Esophagus squamous epithelium (tissue), 5 donors: ENCODE data around the gene MTR. TPM values are rescaled to one million over a fixed set of nuclear protein-coding genes. Genes with fewer than 3 reads are reported as not detected.

Source experiments
- DNase-seq: peaks from one replicate; lab custom pipeline; 2025; lab: John Stamatoyannopoulos, UW
- H3K27ac ChIP-seq, 4 donors: fragments of 200-600 bp; sonication (generic); one replicate each; pipeline ENCODE4 v1.5.1; 2016 to 2019; ENCODE audit warnings: mild to moderate bottlenecking in 1 of 4
- H3K27me3 ChIP-seq, 4 donors: fragments of 200-600 bp; sonication (generic); 1 replicate in 3 of 4; 2 replicates in 1 of 4; pipeline versions ENCODE4 v1.5.1 to v1.6.0; 2017 to 2021; ENCODE audit warnings: antibody characterized with exemption in 1 of 4
- H3K36me3 ChIP-seq, 3 donors: fragments of 200-600 bp; sonication (generic); one replicate each; pipeline ENCODE4 v1.5.1; 2016 to 2019
- H3K4me1 ChIP-seq, 3 donors: fragments of 200-600 bp; sonication (generic); one replicate each; pipeline ENCODE4 v1.5.1; 2017 to 2019
- H3K4me3 ChIP-seq, 4 donors: fragments of 200-600 bp; sonication (generic); 1 replicate in 3 of 4; 2 replicates in 1 of 4; pipeline ENCODE4 v1.5.1; 2016 to 2019; ENCODE audit warnings: mild to moderate bottlenecking in 2 of 4, moderate library complexity in 1 of 4
- H3K9me3 ChIP-seq, 3 donors: fragments of 200-600 bp; sonication (generic); one replicate each; pipeline ENCODE4 v1.5.1; 2016 to 2019
- POLR2A ChIP-seq, 4 donors: fragments of 450-650 bp; IDR thresholded peaks; one replicate each; pipeline ENCODE4 v1.6.1; 2017; ENCODE audit warnings: antibody characterized with exemption in 4 of 4, mild to moderate bottlenecking in 4 of 4, moderate library complexity in 3 of 4
- WGBS, 2 donors: methylation state at CpG; one replicate each; pipeline ENCODE4 v1.1.5; 2018; 5-methylcytosine and 5-hydroxymethylcytosine counted together
- intact Hi-C: fragments of 100-400 bp; cut with DNase I; formaldehyde crosslinking; loops from one replicate; pipeline ENCODE4 v1.15.0; 2022
- total RNA-seq, 4 donors: library from RNA; depleted of rRNA; stranded (reverse); fragments of >200 nt; gene quantifications; one replicate each; pipeline ENCODE4 v1.1.0, GENCODE V29; 2016
- TF ChIP-seq, protein P1 (sequence below), 6 experiments: fragments of 450-650 bp in 4 of 6; fragments of 200-600 bp in 2 of 6; sonication (generic) in 2 of 6; IDR thresholded peaks; one replicate each; pipeline ENCODE4 v1.5.1; 2016 to 2019; ENCODE audit warnings: antibody characterized with exemption in 6 of 6, mild to moderate bottlenecking in 4 of 6, moderate library complexity in 4 of 6
- donor health status: DM: yes; HTN: yes; CAD: no.

Gene MTR
- total RNA-seq, 4 donors from 2014 or later = 5.8 to 21.6 (median 9.1) TPM

DNA sequence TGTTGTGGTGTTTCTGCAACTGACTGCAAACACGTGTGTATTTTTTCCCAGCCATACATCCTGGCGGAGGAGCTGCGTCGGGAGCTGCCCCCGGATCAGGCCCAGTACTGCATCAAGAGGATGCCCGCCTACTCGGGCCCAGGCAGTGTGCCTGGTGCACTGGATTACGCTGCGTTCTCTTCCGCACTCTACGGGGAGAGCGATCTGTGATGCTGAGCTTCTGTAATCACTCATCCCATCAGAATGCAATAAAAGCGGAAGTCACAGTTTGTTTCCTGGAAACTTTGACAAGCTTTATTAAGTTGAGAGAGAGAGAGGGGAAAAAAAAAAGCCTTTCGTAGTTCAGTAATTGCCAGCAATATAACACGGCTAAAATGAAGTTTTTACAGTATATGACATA lies 32.7 kb upstream of the MTR start:
- intact Hi-C loops = no loop called here
- 73 to 83% methylated on average over 6 to 10 of the region's 15 CpGs for WGBS, 2 donors
- no peak overlapping the region for H3K27ac ChIP-seq
- H3K27me3 ChIP-seq = no peaks in the 10 kb centered on the region
- no peak overlapping the region for H3K4me3 ChIP-seq
- H3K4me1 ChIP-seq = no peaks in the 10 kb centered on the region
- no peaks in the 10 kb centered on the region for H3K36me3 ChIP-seq
- no peaks in the 10 kb centered on the region for H3K9me3 ChIP-seq
- DNase-seq = no peak
- TF ChIP-seq POLR2A (IDR thresholded peaks at IDR 0.05) = no peak
- TF ChIP-seq, protein P1, sequence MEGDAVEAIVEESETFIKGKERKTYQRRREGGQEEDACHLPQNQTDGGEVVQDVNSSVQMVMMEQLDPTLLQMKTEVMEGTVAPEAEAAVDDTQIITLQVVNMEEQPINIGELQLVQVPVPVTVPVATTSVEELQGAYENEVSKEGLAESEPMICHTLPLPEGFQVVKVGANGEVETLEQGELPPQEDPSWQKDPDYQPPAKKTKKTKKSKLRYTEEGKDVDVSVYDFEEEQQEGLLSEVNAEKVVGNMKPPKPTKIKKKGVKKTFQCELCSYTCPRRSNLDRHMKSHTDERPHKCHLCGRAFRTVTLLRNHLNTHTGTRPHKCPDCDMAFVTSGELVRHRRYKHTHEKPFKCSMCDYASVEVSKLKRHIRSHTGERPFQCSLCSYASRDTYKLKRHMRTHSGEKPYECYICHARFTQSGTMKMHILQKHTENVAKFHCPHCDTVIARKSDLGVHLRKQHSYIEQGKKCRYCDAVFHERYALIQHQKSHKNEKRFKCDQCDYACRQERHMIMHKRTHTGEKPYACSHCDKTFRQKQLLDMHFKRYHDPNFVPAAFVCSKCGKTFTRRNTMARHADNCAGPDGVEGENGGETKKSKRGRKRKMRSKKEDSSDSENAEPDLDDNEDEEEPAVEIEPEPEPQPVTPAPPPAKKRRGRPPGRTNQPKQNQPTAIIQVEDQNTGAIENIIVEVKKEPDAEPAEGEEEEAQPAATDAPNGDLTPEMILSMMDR (IDR thresholded peaks at IDR 0.05) = no peak

DNA sequence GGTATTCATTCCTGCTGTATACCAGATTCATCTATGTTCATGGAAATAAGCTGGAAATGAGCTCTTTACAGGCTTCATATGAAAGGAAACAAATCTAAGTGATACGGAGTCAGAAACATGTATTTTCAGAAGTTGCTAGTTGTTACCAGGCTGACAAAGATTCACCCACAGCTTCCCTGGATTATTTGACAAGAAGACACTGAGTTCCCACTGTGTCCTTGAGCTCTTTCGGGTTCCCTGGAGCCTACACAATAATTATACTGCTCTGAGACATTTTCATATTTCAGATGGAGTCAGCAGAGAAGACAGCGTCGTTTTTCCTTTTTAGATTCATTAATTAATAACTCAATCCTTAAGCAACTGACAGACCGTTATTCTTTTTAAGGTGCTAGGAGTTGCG lies 29.3 kb upstream of the MTR start:
- Histone ChIP-seq H3K36me3 (no peaks in the 10 kb centered on the region), H3K4me3 (no peak overlapping the region), H3K4me1 (no peaks in the 10 kb centered on the region), H3K27ac (no peak overlapping the region), H3K9me3 (no peaks in the 10 kb centered on the region), H3K27me3 (peaks cover 0 to 7% (median 0%) of the 10 kb centered on the region in 4 donors)
- no peak for DNase-seq
- 74 to 83% methylated on average over 6 of the region's 6 CpGs for WGBS, 2 donors
- intact Hi-C loops = no loop called here
- TF ChIP-seq, protein P1 (IDR thresholded peaks at IDR 0.05) = no peak
- TF ChIP-seq POLR2A (IDR thresholded peaks at IDR 0.05) = no peak

DNA sequence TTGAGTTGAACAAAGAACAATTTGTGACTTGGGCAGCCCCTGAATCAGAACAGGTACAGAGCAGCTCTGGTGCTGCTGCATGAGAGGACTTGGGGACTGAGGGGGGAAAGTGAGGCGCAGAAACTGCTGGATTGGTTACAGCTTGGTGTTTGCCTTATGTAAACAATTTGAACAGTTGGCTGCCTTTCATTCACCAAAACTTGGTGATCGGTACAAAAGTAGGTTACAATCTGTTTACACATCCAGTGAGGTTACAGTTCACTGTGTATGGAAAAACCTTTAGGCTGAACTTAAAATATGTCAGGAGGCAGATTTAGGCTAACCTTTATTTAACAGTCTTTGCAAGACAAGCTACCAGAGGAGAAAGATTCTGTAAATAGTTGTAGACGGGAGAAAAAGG lies 28.6 kb upstream of the MTR start:
- no peak overlapping the region for H3K4me3 ChIP-seq
- H3K4me1 ChIP-seq = no peaks in the 10 kb centered on the region
- H3K27ac ChIP-seq = no peak overlapping the region
- H3K9me3 ChIP-seq = no peaks in the 10 kb centered on the region
- WGBS, 2 donors = 35 to 37% methylated on average over 3 of the region's 3 CpGs
- no peaks in the 10 kb centered on the region for H3K36me3 ChIP-seq
- intact Hi-C loops = no loop called here
- DNase-seq = no peak
- TF ChIP-seq, protein P1 (IDR thresholded peaks at IDR 0.05) = no peak
- no peak for TF ChIP-seq POLR2A (IDR thresholded peaks at IDR 0.05)
- H3K27me3 ChIP-seq = peaks cover 0 to 7% (median 0%) of the 10 kb centered on the region in 4 donors

DNA sequence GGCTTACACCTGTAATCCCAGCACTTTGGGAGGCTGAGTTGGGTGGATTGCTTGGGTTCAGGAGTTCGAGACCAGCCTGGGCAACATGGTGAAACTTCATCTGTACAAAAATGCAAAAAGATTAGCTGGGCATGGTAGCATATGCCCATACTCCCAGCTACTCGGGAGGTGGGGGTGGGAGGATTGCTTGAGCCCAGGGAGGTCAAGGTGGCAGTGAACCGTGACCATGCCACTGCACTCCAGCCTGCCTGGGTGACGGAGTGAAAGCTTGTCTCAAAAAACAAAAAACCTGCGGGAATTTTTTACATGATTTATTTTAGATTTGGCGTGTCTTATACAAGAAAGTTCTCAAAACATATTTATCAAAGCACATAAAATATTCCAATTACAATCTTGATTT lies 27.8 kb upstream of the MTR start:
- intact Hi-C loops = no loop called here
- no peak overlapping the region for H3K4me3 ChIP-seq
- H3K4me1 ChIP-seq = no peaks in the 10 kb centered on the region
- H3K27ac ChIP-seq = no peak overlapping the region
- no peak for DNase-seq
- no peaks in the 10 kb centered on the region for H3K9me3 ChIP-seq
- 67 to 68% methylated on average over 6 of the region's 6 CpGs for WGBS, 2 donors
- peaks cover 0 to 7% (median 0%) of the 10 kb centered on the region in 4 donors for H3K27me3 ChIP-seq
- TF ChIP-seq POLR2A (IDR thresholded peaks at IDR 0.05) = no peak
- TF ChIP-seq, protein P1 (IDR thresholded peaks at IDR 0.05) = no peak
- no peaks in the 10 kb centered on the region for H3K36me3 ChIP-seq

DNA sequence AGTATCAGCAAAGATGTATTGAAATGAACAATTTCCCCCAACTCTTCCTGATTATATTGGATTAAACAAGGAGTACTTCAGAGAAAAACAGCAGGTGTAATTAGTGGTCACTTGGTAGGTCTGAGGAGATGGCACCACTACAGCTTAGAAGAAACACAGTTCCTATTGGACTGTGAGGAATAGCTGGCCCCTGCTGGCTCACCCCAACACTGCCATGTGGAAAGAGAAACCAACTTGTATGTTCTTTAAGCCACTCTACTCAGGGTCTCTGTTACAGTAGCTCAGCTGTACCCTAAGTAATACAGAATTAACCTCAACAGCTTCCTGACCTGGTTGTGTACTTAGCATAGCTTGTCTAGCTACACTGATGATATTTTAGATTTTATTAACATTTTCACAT lies 26.5 kb upstream of the MTR start:
- Histone ChIP-seq H3K4me3 (no peak overlapping the region), H3K36me3 (no peaks in the 10 kb centered on the region), H3K4me1 (no peaks in the 10 kb centered on the region), H3K27me3 (peaks cover 0 to 7% (median 0%) of the 10 kb centered on the region in 4 donors), H3K9me3 (no peaks in the 10 kb centered on the region), H3K27ac (no peak overlapping the region)
- intact Hi-C loops = no loop called here
- no peak for DNase-seq
- TF ChIP-seq, protein P1 (IDR thresholded peaks at IDR 0.05) = no peak
- no peak for TF ChIP-seq POLR2A (IDR thresholded peaks at IDR 0.05)
